Keratinocyte (primary cell): ENCODE results near the gene KRTAP10-7. TPM values are rescaled to one million over a fixed set of nuclear protein-coding genes. Genes with fewer than 3 reads are reported as not detected.

Experiments
- DNase-seq: peaks from one replicate; pipeline ENCODE4 v3.0.0-alpha.2; 2011; ENCODE audit warnings: low read depth, missing footprints, low spot score
- FAIRE-seq: peaks from 2 replicates; lab custom pipeline; 2011; peaks lifted over from hg19 to GRCh38; lab: Jason Lieb, UNC
- H2AFZ ChIP-seq: 2 replicates; pipeline ENCODE4 v1.6.0; 2012; ENCODE audit warnings: low read length, control low read depth, inconsistent platforms; ENCODE audit not compliant: control insufficient read depth
- H3K27ac ChIP-seq: 2 replicates; pipeline ENCODE4 v1.5.1; 2011; ENCODE audit warnings: low read length; ENCODE audit not compliant: control insufficient read depth, insufficient read depth
- H3K27me3 ChIP-seq: 3 replicates; pipeline ENCODE4 v1.6.0; 2011; ENCODE audit warnings: low read length; ENCODE audit not compliant: control insufficient read depth, insufficient read depth; ENCODE audit errors: extremely low read depth
- H3K36me3 ChIP-seq, 2 experiments: 2 replicates in 1 of 2; 3 replicates in 1 of 2; pipeline ENCODE4 v1.5.1; 2011; ENCODE audit warnings: low read length in 2 of 2, mild to moderate bottlenecking in 1 of 2; ENCODE audit not compliant: control insufficient read depth in 2 of 2, insufficient read depth in 2 of 2; ENCODE audit errors: extremely low read depth in 1 of 2
- H3K4me1 ChIP-seq: 3 replicates; pipeline ENCODE4 v1.5.1; 2011; ENCODE audit warnings: low read length; ENCODE audit not compliant: control insufficient read depth, insufficient read depth; ENCODE audit errors: extremely low read depth
- H3K4me2 ChIP-seq: 3 replicates; pipeline ENCODE4 v1.6.0; 2011; ENCODE audit warnings: low read depth, low read length; ENCODE audit not compliant: control insufficient read depth, insufficient read depth; ENCODE audit errors: extremely low read depth
- H3K4me3 ChIP-seq, 3 experiments: fragments of 200-600 bp in 1 of 3; sonication (generic) in 1 of 3; 2 replicates in 2 of 3; 3 replicates in 1 of 3; pipeline ENCODE4 v1.5.1; 2011 to 2016; ENCODE audit warnings: low read length in 3 of 3, mild to moderate bottlenecking in 3 of 3, control low read depth in 2 of 3, inconsistent platforms in 1 of 3, low read depth in 1 of 3, mixed read lengths in 1 of 3, mixed run types in 1 of 3, moderate library complexity in 1 of 3; ENCODE audit not compliant: control insufficient read depth in 2 of 3, insufficient read depth in 2 of 3; ENCODE audit errors: extremely low read depth in 1 of 3
- H3K79me2 ChIP-seq: 2 replicates; pipeline ENCODE4 v1.6.0; 2012; ENCODE audit warnings: low read length; ENCODE audit not compliant: control insufficient read depth, insufficient read depth
- H3K9ac ChIP-seq: 3 replicates; pipeline ENCODE4 v1.6.0; 2011; ENCODE audit warnings: low read length; ENCODE audit not compliant: control insufficient read depth, insufficient read depth; ENCODE audit errors: extremely low read depth
- H3K9me1 ChIP-seq: 3 replicates; pipeline ENCODE4 v1.6.0; 2011; ENCODE audit warnings: low read length; ENCODE audit not compliant: control insufficient read depth, insufficient read depth; ENCODE audit errors: extremely low read depth
- H3K9me3 ChIP-seq: 2 replicates; pipeline ENCODE4 v1.5.1; 2012; ENCODE audit warnings: low read depth, low read length; ENCODE audit not compliant: control insufficient read depth
- H4K20me1 ChIP-seq: 3 replicates; pipeline ENCODE4 v1.6.0; 2011; ENCODE audit warnings: low read length; ENCODE audit not compliant: control insufficient read depth, insufficient read depth; ENCODE audit errors: extremely low read depth
- EZH2 ChIP-seq: IDR thresholded peaks from one replicate; pipeline ENCODE4 v1.6.1; 2012; ENCODE audit warnings: inconsistent platforms, mild to moderate bottlenecking, low read length, moderate library complexity
- dilution Hi-C: fragments of 300-500 bp; cut with MboI; formaldehyde crosslinking; loops from one replicate; pipeline ENCODE4 v1.7.0; 2020; ENCODE audit warnings: low sequenced_read_pairs; ENCODE audit not compliant: extremely low pct_ligation_motif_present
- polyA plus RNA-seq, 5 experiments: library from polyadenylated mRNA; depleted of rRNA in 3 of 5; stranded (reverse) in 3 of 5; stranded (forward) in 1 of 5; unstranded in 1 of 5; fragments of >200 nt; gene quantifications; 1 replicate in 1 of 5; 2 replicates in 3 of 5; 3 replicates in 1 of 5; pipeline versions ENCODE4 v1.2.1 to v1.2.3, GENCODE V29; 2011 to 2012; ENCODE audit warnings: missing spikeins in 2 of 5, low read depth in 1 of 5, low replicate concordance in 1 of 5
- TF ChIP-seq, protein P1 (sequence below), 3 experiments: IDR thresholded peaks in 1 of 3; conservative IDR thresholded peaks in 1 of 3; optimal IDR thresholded peaks in 1 of 3; 2 replicates in 2 of 3; 3 replicates in 1 of 3; pipeline versions ENCODE3 to v1.5.1; 2011; ENCODE audit warnings: low read length in 3 of 3, mild to moderate bottlenecking in 3 of 3, moderate library complexity in 2 of 3, control low read depth in 1 of 3, inconsistent platforms in 1 of 3; ENCODE audit not compliant: insufficient read depth in 2 of 3; ENCODE audit errors: extremely low read depth in 1 of 3

Gene KRTAP10-7
- polyA plus RNA-seq, 1 donor (not counting 4 experiments of a cell fraction or from before 2014, with no cell fraction given): not detected

DNA sequence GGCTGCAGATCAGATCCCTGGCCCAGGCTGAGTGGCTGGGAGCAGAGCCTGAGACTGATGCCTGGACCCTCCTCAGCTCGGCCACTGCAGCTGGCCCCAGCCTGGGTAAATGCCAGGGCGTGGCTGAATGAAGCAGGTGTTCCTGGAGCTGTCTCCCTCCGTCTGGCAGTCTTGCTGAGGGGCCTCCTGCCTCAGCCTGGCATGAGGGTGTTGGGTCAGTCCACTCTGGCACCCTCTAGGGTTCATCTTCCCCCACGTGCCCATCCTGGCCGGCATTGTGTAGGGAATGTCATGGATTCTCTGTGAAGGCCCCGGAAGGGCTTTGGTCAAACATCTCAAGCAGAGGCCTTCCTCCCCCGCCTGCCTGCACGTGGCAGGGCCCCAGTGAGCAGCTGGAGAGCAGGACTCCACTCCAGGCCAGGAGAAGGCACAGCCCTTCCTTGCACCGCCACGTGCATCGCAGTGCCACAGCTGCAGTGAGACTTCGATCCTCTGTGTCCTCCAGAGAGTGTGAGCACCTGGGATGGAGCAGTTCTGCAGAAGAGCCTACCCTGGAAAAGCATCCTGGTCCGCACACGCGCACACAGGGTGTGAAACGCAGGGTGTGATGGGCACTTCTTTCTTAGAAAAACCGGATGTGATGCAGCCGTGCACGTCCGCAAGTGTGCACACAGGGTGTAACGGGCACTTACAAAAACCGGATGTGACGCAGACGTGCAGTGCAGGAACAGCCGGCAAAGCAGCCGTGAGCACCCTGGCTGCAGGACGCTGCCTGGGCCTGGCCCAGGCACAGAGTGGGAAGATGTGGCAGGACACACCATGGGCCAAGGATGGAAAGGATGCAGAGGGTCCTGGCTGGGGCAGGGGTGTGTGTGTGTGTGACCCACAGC lies 31.5 kb upstream of the KRTAP10-7 start:
- dilution Hi-C loops: no loop called here
- no peaks in the 10 kb centered on the region for H4K20me1 ChIP-seq
- H3K4me2 ChIP-seq: no peak overlapping the region
- no peaks in the 10 kb centered on the region for H3K9me3 ChIP-seq
- H3K36me3 ChIP-seq: no peaks in the 10 kb centered on the region
- no peaks in the 10 kb centered on the region for H3K9me1 ChIP-seq
- DNase-seq (no peak), FAIRE-seq (no peak)
- no peak for TF ChIP-seq EZH2
- TF ChIP-seq, protein P1, sequence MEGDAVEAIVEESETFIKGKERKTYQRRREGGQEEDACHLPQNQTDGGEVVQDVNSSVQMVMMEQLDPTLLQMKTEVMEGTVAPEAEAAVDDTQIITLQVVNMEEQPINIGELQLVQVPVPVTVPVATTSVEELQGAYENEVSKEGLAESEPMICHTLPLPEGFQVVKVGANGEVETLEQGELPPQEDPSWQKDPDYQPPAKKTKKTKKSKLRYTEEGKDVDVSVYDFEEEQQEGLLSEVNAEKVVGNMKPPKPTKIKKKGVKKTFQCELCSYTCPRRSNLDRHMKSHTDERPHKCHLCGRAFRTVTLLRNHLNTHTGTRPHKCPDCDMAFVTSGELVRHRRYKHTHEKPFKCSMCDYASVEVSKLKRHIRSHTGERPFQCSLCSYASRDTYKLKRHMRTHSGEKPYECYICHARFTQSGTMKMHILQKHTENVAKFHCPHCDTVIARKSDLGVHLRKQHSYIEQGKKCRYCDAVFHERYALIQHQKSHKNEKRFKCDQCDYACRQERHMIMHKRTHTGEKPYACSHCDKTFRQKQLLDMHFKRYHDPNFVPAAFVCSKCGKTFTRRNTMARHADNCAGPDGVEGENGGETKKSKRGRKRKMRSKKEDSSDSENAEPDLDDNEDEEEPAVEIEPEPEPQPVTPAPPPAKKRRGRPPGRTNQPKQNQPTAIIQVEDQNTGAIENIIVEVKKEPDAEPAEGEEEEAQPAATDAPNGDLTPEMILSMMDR (optimal IDR thresholded peaks at IDR 0.05 in 1 of 3, IDR thresholded peaks at IDR 0.05 in 1 of 3, conservative IDR thresholded peaks at IDR 0.05 in 1 of 3; ENCODE audit: extremely low read depth in 1 of 3, insufficient read depth in 2 of 3, low read length in 3 of 3): no peak
- no peaks in the 10 kb centered on the region for H3K27me3 ChIP-seq
- no peaks in the 10 kb centered on the region for H3K79me2 ChIP-seq
- no peaks in the 10 kb centered on the region for H3K4me1 ChIP-seq
- no peak overlapping the region for H2AFZ ChIP-seq
- no peak overlapping the region for H3K4me3 ChIP-seq
- H3K9ac ChIP-seq: no peak overlapping the region
- H3K27ac ChIP-seq: no peak overlapping the region

DNA sequence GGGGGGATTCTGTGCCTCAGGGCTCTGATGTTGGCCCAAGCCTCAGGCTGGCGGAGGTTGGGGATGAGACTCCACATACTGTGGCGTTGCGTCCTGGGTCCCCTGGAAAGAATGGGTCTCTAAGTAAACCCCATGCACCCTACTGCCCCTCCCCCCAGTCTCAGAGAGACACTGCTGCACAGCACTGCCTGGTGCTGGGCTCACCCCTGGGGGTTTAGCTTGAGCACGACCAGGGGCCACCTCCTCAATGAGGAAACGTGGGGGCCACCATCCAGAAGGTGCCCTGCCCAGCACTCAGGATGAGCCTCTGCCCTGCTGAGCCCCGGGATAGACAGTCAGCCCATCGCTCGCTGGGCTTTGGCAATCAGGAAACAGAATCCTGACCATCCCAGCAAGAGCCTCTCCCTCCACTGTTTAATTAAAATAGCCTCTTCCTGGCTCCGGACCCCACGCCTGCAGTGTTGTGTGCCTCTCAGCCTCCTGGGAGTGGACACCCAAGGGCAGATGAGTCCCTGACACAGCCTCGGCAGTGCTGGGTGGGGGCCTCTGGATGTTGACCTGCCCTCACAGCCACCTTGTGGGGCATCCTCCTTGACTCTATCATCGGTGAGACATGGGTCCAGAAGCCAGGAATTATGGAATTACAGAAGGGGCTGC lies 30.4 kb upstream of the KRTAP10-7 start:
- Histone ChIP-seq H3K27ac (no peak overlapping the region), H4K20me1 (no peaks in the 10 kb centered on the region), H3K9ac (no peak overlapping the region), H3K4me1 (no peaks in the 10 kb centered on the region), H3K9me1 (no peaks in the 10 kb centered on the region), H3K27me3 (no peaks in the 10 kb centered on the region), H3K4me3 (no peak overlapping the region), H3K79me2 (no peaks in the 10 kb centered on the region), H3K36me3 (no peaks in the 10 kb centered on the region), H2AFZ (no peak overlapping the region), H3K9me3 (no peaks in the 10 kb centered on the region), H3K4me2 (no peak overlapping the region)
- dilution Hi-C loops: no loop called here
- TF ChIP-seq, protein P1 (optimal IDR thresholded peaks at IDR 0.05 in 1 of 3, IDR thresholded peaks at IDR 0.05 in 1 of 3, conservative IDR thresholded peaks at IDR 0.05 in 1 of 3; ENCODE audit: extremely low read depth in 1 of 3, insufficient read depth in 2 of 3, low read length in 3 of 3): no peak
- no peak for TF ChIP-seq EZH2
- FAIRE-seq (no peak), DNase-seq (no peak)
